Measurements from ENCODE around the gene RECQL. TPM values are rescaled to one million over a fixed set of nuclear protein-coding genes. Genes with fewer than 3 reads are reported as not detected.

The RECQL gene
- total RNA-seq, 1 donor from 2014 or later: 49.1 TPM

- Histone ChIP-seq H3K9me3 (ENCODE audit: insufficient read depth, low read depth, low read length) (no peaks in the 10 kb centered on the region), H3K36me3 (ENCODE audit: insufficient read depth, low read length) (no peaks in the 10 kb centered on the region), H3K9ac (ENCODE audit: low read length) (no peak overlapping the region), H3K4me3 (ENCODE audit: insufficient read depth, low read depth, low read length) (no peak overlapping the region), H3K4me1 (ENCODE audit: insufficient read depth, low read length) (no peaks in the 10 kb centered on the region), H3K27me3 (ENCODE audit: insufficient read depth, low read length) (no peaks in the 10 kb centered on the region), H3K79me2 (ENCODE audit: insufficient read depth, low read length) (no peaks in the 10 kb centered on the region), H4K20me1 (ENCODE audit: insufficient read depth, low read length) (no peaks in the 10 kb centered on the region), H3K27ac (ENCODE audit: low read depth, low read length) (no peak overlapping the region), H3K4me2 (ENCODE audit: low read length) (no peak overlapping the region), H2AFZ (ENCODE audit: low read depth, low read length) (no peak overlapping the region)
- Mint-ChIP-seq H3K36me3 (ENCODE audit: low read depth, unreplicated experiment) (no peaks in the 10 kb centered on the region), H3K27ac (ENCODE audit: unreplicated experiment) (no peak overlapping the region), H3K9me3 (ENCODE audit: unreplicated experiment) (no peaks in the 10 kb centered on the region), H3K4me3 (ENCODE audit: unreplicated experiment) (no peak overlapping the region), H3K4me1 (ENCODE audit: low read depth, unreplicated experiment) (peaks cover 15% of the 10 kb centered on the region), H3K27me3 (ENCODE audit: low read depth, unreplicated experiment) (no peaks in the 10 kb centered on the region)
- TF ChIP-seq CTCF (IDR thresholded peaks at IDR 0.05; ENCODE audit: insufficient read depth, low read depth, low read length) (no peak), EZH2 (IDR thresholded peaks at IDR 0.05; ENCODE audit: insufficient read depth, low read length) (no peak)
- FAIRE-seq: no peak
- DNase-seq (ENCODE audit: low read depth): no peak
Observed at GRCh38 chr12:21542403-21542802, 41.0 kb upstream of the RECQL start.

GRCh38 chr12:21541773-21542172 is 40.3 kb upstream of the RECQL start:
- Mint-ChIP-seq H3K9me3 (ENCODE audit: unreplicated experiment) (no peaks in the 10 kb centered on the region), H3K4me3 (ENCODE audit: unreplicated experiment) (no peak overlapping the region), H3K27ac (ENCODE audit: unreplicated experiment) (no peak overlapping the region), H3K27me3 (ENCODE audit: low read depth, unreplicated experiment) (no peaks in the 10 kb centered on the region), H3K36me3 (ENCODE audit: low read depth, unreplicated experiment) (no peaks in the 10 kb centered on the region), H3K4me1 (ENCODE audit: low read depth, unreplicated experiment) (peaks cover 12% of the 10 kb centered on the region)
- H3K9me3 ChIP-seq (ENCODE audit: insufficient read depth, low read depth, low read length): no peaks in the 10 kb centered on the region
- DNase-seq (ENCODE audit: low read depth): no peak
- no peak overlapping the region for H3K27ac ChIP-seq (ENCODE audit: low read depth, low read length)
- no peaks in the 10 kb centered on the region for H3K27me3 ChIP-seq (ENCODE audit: insufficient read depth, low read length)
- H3K79me2 ChIP-seq (ENCODE audit: insufficient read depth, low read length): no peaks in the 10 kb centered on the region
- no peak overlapping the region for H3K4me2 ChIP-seq (ENCODE audit: low read length)
- FAIRE-seq: no peak
- no peak overlapping the region for H3K9ac ChIP-seq (ENCODE audit: low read length)
- H4K20me1 ChIP-seq (ENCODE audit: insufficient read depth, low read length): no peaks in the 10 kb centered on the region
- H3K4me3 ChIP-seq (ENCODE audit: insufficient read depth, low read depth, low read length): no peak overlapping the region
- TF ChIP-seq EZH2 (IDR thresholded peaks at IDR 0.05; ENCODE audit: insufficient read depth, low read length) (no peak), CTCF (IDR thresholded peaks at IDR 0.05; ENCODE audit: insufficient read depth, low read depth, low read length) (no peak)
- H3K36me3 ChIP-seq (ENCODE audit: insufficient read depth, low read length): no peaks in the 10 kb centered on the region
- H3K4me1 ChIP-seq (ENCODE audit: insufficient read depth, low read length): no peaks in the 10 kb centered on the region
- H2AFZ ChIP-seq (ENCODE audit: low read depth, low read length): no peak overlapping the region

- Mint-ChIP-seq H3K27me3 (ENCODE audit: low read depth, unreplicated experiment) (no peaks in the 10 kb centered on the region), H3K4me1 (ENCODE audit: low read depth, unreplicated experiment) (peaks cover 4% of the 10 kb centered on the region), H3K27ac (ENCODE audit: unreplicated experiment) (no peak overlapping the region), H3K36me3 (ENCODE audit: low read depth, unreplicated experiment) (no peaks in the 10 kb centered on the region), H3K9me3 (ENCODE audit: unreplicated experiment) (no peaks in the 10 kb centered on the region), H3K4me3 (ENCODE audit: unreplicated experiment) (no peak overlapping the region)
- DNase-seq (ENCODE audit: low read depth) (no peak), FAIRE-seq (no peak)
- H3K9ac ChIP-seq (ENCODE audit: low read length): no peak overlapping the region
- no peaks in the 10 kb centered on the region for H4K20me1 ChIP-seq (ENCODE audit: insufficient read depth, low read length)
- no peak overlapping the region for H3K4me3 ChIP-seq (ENCODE audit: insufficient read depth, low read depth, low read length)
- no peaks in the 10 kb centered on the region for H3K79me2 ChIP-seq (ENCODE audit: insufficient read depth, low read length)
- H3K36me3 ChIP-seq (ENCODE audit: insufficient read depth, low read length): no peaks in the 10 kb centered on the region
- TF ChIP-seq EZH2 (IDR thresholded peaks at IDR 0.05; ENCODE audit: insufficient read depth, low read length) (no peak), CTCF (IDR thresholded peaks at IDR 0.05; ENCODE audit: insufficient read depth, low read depth, low read length) (no peak)
- H2AFZ ChIP-seq (ENCODE audit: low read depth, low read length): no peak overlapping the region
- no peak overlapping the region for H3K27ac ChIP-seq (ENCODE audit: low read depth, low read length)
- H3K9me3 ChIP-seq (ENCODE audit: insufficient read depth, low read depth, low read length): no peaks in the 10 kb centered on the region
- no peaks in the 10 kb centered on the region for H3K4me1 ChIP-seq (ENCODE audit: insufficient read depth, low read length)
- H3K4me2 ChIP-seq (ENCODE audit: low read length): no peak overlapping the region
- no peaks in the 10 kb centered on the region for H3K27me3 ChIP-seq (ENCODE audit: insufficient read depth, low read length)
Observed at GRCh38 chr12:21539797-21540196, 38.4 kb upstream of the RECQL start.

Data from astrocyte (in vitro differentiated cells and primary cell).